Measurements from ENCODE around the gene UBASH3B. TPM values are rescaled to one million over a fixed set of nuclear protein-coding genes. Genes with fewer than 3 reads are reported as not detected.

UBASH3B gene
- total RNA-seq, 2 experiments from 2014 or later: 24.5 to 28.6 TPM

GRCh38 chr11:122642472-122642922, 13.0 kb upstream of the UBASH3B start:
- TF ChIP-seq CTCF (IDR thresholded peaks at IDR 0.05): no peak
- Mint-ChIP-seq H3K9me3 (no peaks in the 10 kb centered on the region), H3K27ac (no peak overlapping the region), H3K27me3 (no peaks in the 10 kb centered on the region), H3K4me3 (no peak overlapping the region), H3K36me3 (ENCODE audit: low read depth) (no peaks in the 10 kb centered on the region), H3K4me1 (ENCODE audit: low read depth) (peaks cover 3% of the 10 kb centered on the region)
- DNase-seq (no peak), ATAC-seq (ENCODE audit: poor library complexity) (no peak)
- ChIA-PET CTCF (no interaction called here), POLR2A (no interaction called here)
- Histone ChIP-seq H3K36me3 (ENCODE audit: insufficient read depth, low read length) (no peaks in the 10 kb centered on the region), H3K27ac (ENCODE audit: low read depth in 1 of 2, low read length in 2 of 2) (no peak overlapping the region), H3K27me3 (ENCODE audit: control insufficient read depth in 1 of 2, insufficient read depth in 2 of 2, low read length in 2 of 2) (no peaks in the 10 kb centered on the region), H3K4me3 (ENCODE audit: low read length) (no peak overlapping the region), H3K4me1 (ENCODE audit: insufficient read depth, low read length) (peaks cover 1% of the 10 kb centered on the region), H3K9me3 (ENCODE audit: control insufficient read depth in 1 of 2, insufficient read depth in 1 of 2, low read length in 2 of 2) (no peaks in the 10 kb centered on the region)
- intact Hi-C loops (cut with DNase I, micrococcal nuclease): no loop called here

GRCh38 chr11:122642971-122643370, 12.6 kb upstream of the UBASH3B start:
- no peaks in the 10 kb centered on the region for H3K27me3 Mint-ChIP-seq
- H3K9me3 ChIP-seq (ENCODE audit: control insufficient read depth in 1 of 2, insufficient read depth in 1 of 2, low read length in 2 of 2): no peaks in the 10 kb centered on the region
- DNase-seq: no peak
- no peak overlapping the region for H3K4me3 Mint-ChIP-seq
- no peak for TF ChIP-seq CTCF (IDR thresholded peaks at IDR 0.05)
- H3K4me1 ChIP-seq (ENCODE audit: insufficient read depth, low read length): no peaks in the 10 kb centered on the region
- no peaks in the 10 kb centered on the region for H3K4me1 Mint-ChIP-seq (ENCODE audit: low read depth)
- POLR2A ChIA-PET: no interaction called here
- CTCF ChIA-PET: no interaction called here
- H3K9me3 Mint-ChIP-seq: no peaks in the 10 kb centered on the region
- H3K36me3 ChIP-seq (ENCODE audit: insufficient read depth, low read length): no peaks in the 10 kb centered on the region
- intact Hi-C loops (cut with DNase I, micrococcal nuclease): no loop called here
- no peak overlapping the region for H3K27ac ChIP-seq (ENCODE audit: low read depth in 1 of 2, low read length in 2 of 2)
- H3K27me3 ChIP-seq (ENCODE audit: control insufficient read depth in 1 of 2, insufficient read depth in 2 of 2, low read length in 2 of 2): no peaks in the 10 kb centered on the region
- H3K4me3 ChIP-seq (ENCODE audit: low read length): no peak overlapping the region
- H3K36me3 Mint-ChIP-seq (ENCODE audit: low read depth): no peaks in the 10 kb centered on the region
- no peak overlapping the region for H3K27ac Mint-ChIP-seq
- ATAC-seq (ENCODE audit: poor library complexity): no peak

DNA sequence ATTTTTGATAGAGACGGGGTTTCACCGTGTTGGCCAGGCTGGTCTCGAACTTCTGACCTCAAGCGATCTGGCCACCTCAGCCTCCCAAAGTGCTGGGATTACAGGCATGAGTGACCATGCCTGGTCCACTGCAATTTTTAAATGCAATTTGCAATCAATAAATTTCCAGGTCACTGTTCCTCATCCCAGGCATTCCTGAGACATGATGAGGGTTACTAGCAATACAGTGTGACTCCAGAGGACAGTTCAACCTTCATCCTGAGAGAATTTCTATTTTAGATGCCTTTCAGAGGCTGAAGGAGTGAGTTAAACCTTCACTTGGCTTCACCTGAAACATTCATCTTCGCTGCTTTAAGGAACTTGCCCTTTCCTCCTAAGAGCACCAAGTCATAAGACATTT, 9.7 kb upstream of the UBASH3B start:
- intact Hi-C loops (cut with DNase I, micrococcal nuclease): no loop called here
- H3K36me3 Mint-ChIP-seq (ENCODE audit: low read depth): no peaks in the 10 kb centered on the region
- ATAC-seq (ENCODE audit: poor library complexity) (no peak), DNase-seq (no peak)
- Histone ChIP-seq H3K9me3 (ENCODE audit: control insufficient read depth in 1 of 2, insufficient read depth in 1 of 2, low read length in 2 of 2) (no peaks in the 10 kb centered on the region), H3K4me3 (ENCODE audit: low read length) (no peak overlapping the region), H3K27me3 (ENCODE audit: control insufficient read depth in 1 of 2, insufficient read depth in 2 of 2, low read length in 2 of 2) (no peaks in the 10 kb centered on the region), H3K36me3 (ENCODE audit: insufficient read depth, low read length) (no peaks in the 10 kb centered on the region), H3K27ac (ENCODE audit: low read depth in 1 of 2, low read length in 2 of 2) (no peak overlapping the region), H3K4me1 (ENCODE audit: insufficient read depth, low read length) (no peaks in the 10 kb centered on the region)
- POLR2A ChIA-PET: no interaction called here
- H3K9me3 Mint-ChIP-seq: no peaks in the 10 kb centered on the region
- H3K4me3 Mint-ChIP-seq: no peak overlapping the region
- no peaks in the 10 kb centered on the region for H3K4me1 Mint-ChIP-seq (ENCODE audit: low read depth)
- no peak overlapping the region for H3K27ac Mint-ChIP-seq
- no peaks in the 10 kb centered on the region for H3K27me3 Mint-ChIP-seq
- TF ChIP-seq CTCF (IDR thresholded peaks at IDR 0.05): no peak
- CTCF ChIA-PET: no interaction called here

Data from CD4-positive, alpha-beta T cell (primary cell).